GM23338 (cell line): Measurements from ENCODE around the gene MORC4. TPM values are rescaled to one million over a fixed set of nuclear protein-coding genes. Genes with fewer than 3 reads are reported as not detected.

ENCODE experiments used
- ATAC-seq: fragments of 200-7000 bp; cut with Tn5 transposase; 3 replicates; pipeline ENCODE4 v1.9.1; 2020
- DNase-seq: peaks from one replicate; pipeline ENCODE4 v3.0.0-alpha.2; 2015; ENCODE audit warnings: low spot score
- H2AFZ ChIP-seq: fragments of 200-600 bp; sonication (generic); 2 replicates; pipeline ENCODE4 v1.8.0; 2016; ENCODE audit warnings: antibody characterized with exemption, mild to moderate bottlenecking, moderate library complexity
- H3F3A ChIP-seq: fragments of 200-600 bp; sonication (generic); replicated peaks from 2 replicates; pipeline ENCODE4 v1.8.0; 2017; ENCODE audit warnings: antibody characterized with exemption, mixed run types, low read depth
- H3K27ac ChIP-seq: fragments of 200-600 bp; sonication (generic); 2 replicates; pipeline ENCODE4 v1.6.1; 2016; ENCODE audit warnings: low read depth
- H3K27me3 ChIP-seq: fragments of 200-600 bp; sonication (generic); 2 replicates; pipeline ENCODE4 v1.8.0; 2016; ENCODE audit warnings: mild to moderate bottlenecking, mixed run types, moderate library complexity; ENCODE audit not compliant: insufficient read depth
- H3K36me3 ChIP-seq: fragments of 200-600 bp; sonication (generic); 2 replicates; pipeline ENCODE4 v1.8.0; 2016; ENCODE audit warnings: mild to moderate bottlenecking; ENCODE audit not compliant: insufficient read depth
- H3K4me1 ChIP-seq: fragments of 200-600 bp; sonication (generic); 2 replicates; pipeline ENCODE4 v1.8.0; 2016; ENCODE audit warnings: mild to moderate bottlenecking, moderate library complexity; ENCODE audit not compliant: insufficient read depth
- H3K4me2 ChIP-seq: fragments of 200-600 bp; sonication (generic); 2 replicates; pipeline ENCODE4 v1.7.1; 2017; ENCODE audit warnings: mixed run types
- H3K4me3 ChIP-seq: fragments of 200-600 bp; sonication (generic); 2 replicates; pipeline ENCODE4 v1.6.1; 2016; ENCODE audit warnings: mixed run types
- H3K79me2 ChIP-seq: fragments of 200-600 bp; sonication (generic); replicated peaks from 2 replicates; pipeline ENCODE4 v1.8.0; 2017; ENCODE audit warnings: mild to moderate bottlenecking; ENCODE audit not compliant: insufficient read depth
- H3K9me2 ChIP-seq: fragments of 200-600 bp; sonication (generic); 2 replicates; pipeline ENCODE4 v1.8.0; 2017; ENCODE audit not compliant: insufficient read depth
- H4K20me1 ChIP-seq: fragments of 200-600 bp; sonication (generic); replicated peaks from 2 replicates; pipeline ENCODE4 v1.8.0; 2017; ENCODE audit warnings: mild to moderate bottlenecking; ENCODE audit not compliant: insufficient read depth
- H3K27ac Mint-ChIP-seq: 2 replicates; pipeline ENCODE4 v1.8.0; 2020; ENCODE audit warnings: inconsistent platforms, mild to moderate bottlenecking, moderate library complexity, mixed read lengths
- H3K27me3 Mint-ChIP-seq: 3 replicates; pipeline ENCODE4 v1.8.0; 2022; ENCODE audit warnings: low read depth, mild to moderate bottlenecking, moderate library complexity, mixed read lengths, inconsistent platforms; ENCODE audit not compliant: insufficient read depth, poor library complexity
- H3K36me3 Mint-ChIP-seq: 3 replicates; pipeline ENCODE4 v1.8.0; 2021; ENCODE audit warnings: low read depth, mild to moderate bottlenecking, inconsistent platforms, moderate library complexity, mixed read lengths
- H3K4me1 Mint-ChIP-seq: 3 replicates; pipeline ENCODE4 v1.8.0; 2020; ENCODE audit warnings: mild to moderate bottlenecking, inconsistent platforms, mixed read lengths
- H3K4me3 Mint-ChIP-seq: 3 replicates; pipeline ENCODE4 v1.8.0; 2021; ENCODE audit warnings: moderate library complexity, mild to moderate bottlenecking, inconsistent platforms, mixed read lengths
- H3K9me3 Mint-ChIP-seq: 3 replicates; pipeline ENCODE4 v1.8.0; 2020; ENCODE audit warnings: moderate library complexity, mild to moderate bottlenecking, inconsistent platforms, mixed read lengths
- CREB1 ChIP-seq: fragments of 250-450 bp; sonication (Bioruptor Pico); IDR thresholded peaks from 2 replicates; pipeline ENCODE4 v1.5.0; 2020; ENCODE audit warnings: low read depth, mild to moderate bottlenecking, moderate library complexity
- CTCF ChIP-seq, 2 experiments: fragments of 200-600 bp in 1 of 2; sonication (generic) in 1 of 2; conservative IDR thresholded peaks; 2 replicates each; pipeline versions ENCODE4 v1.5.1 to v1.6.1; 2016 to 2017; ENCODE audit warnings: antibody characterized with exemption in 2 of 2, low read depth in 2 of 2, mild to moderate bottlenecking in 2 of 2, moderate library complexity in 1 of 2
- ETS1 ChIP-seq: IDR thresholded peaks from 2 replicates; pipeline ENCODE4 v1.6.1; 2016; ENCODE audit warnings: antibody characterized with exemption
- EZH2 ChIP-seq: fragments of 200-600 bp; sonication (generic); IDR thresholded peaks from one replicate; pipeline ENCODE4 v1.8.0; 2017; ENCODE audit warnings: antibody characterized with exemption, mild to moderate bottlenecking, low read depth; ENCODE audit not compliant: unreplicated experiment
- JUNB ChIP-seq: IDR thresholded peaks from one replicate; pipeline ENCODE4 v1.6.1; 2016; ENCODE audit warnings: antibody characterized with exemption; ENCODE audit not compliant: unreplicated experiment
- NANOG ChIP-seq: IDR thresholded peaks from 2 replicates; pipeline ENCODE4 v1.6.1; 2016; ENCODE audit warnings: antibody characterized with exemption, borderline replicate concordance
- POLR2AphosphoS5 ChIP-seq: IDR thresholded peaks from 2 replicates; pipeline ENCODE4 v1.6.1; 2016; ENCODE audit warnings: antibody characterized with exemption, low read depth
- STAT1 ChIP-seq: IDR thresholded peaks from one replicate; pipeline ENCODE4 v1.6.1; 2016; ENCODE audit warnings: antibody characterized with exemption; ENCODE audit not compliant: unreplicated experiment
- polyA plus RNA-seq: library from polyadenylated mRNA; unstranded; fragments of >200 nt; fragmentation: Nextera tagmentation; extraction: Ambion mirVana; gene quantifications from 2 replicates; pipeline ENCODE4 v1.2.1, GENCODE V29; 2016
- total RNA-seq: library from RNA; depleted of rRNA; stranded (reverse); fragments of >200 nt; shearing (Covaris generic); gene quantifications from 2 replicates; pipeline ENCODE4 v1.2.3, GENCODE V29; 2014

Gene MORC4
- total and polyA plus RNA-seq, 2 experiments from 2014 or later = 1.6 to 1.7 TPM

- DNase-seq (no peak), ATAC-seq (no peak)
- no peaks in the 10 kb centered on the region for H3K36me3 ChIP-seq
- no peaks in the 10 kb centered on the region for H3K9me2 ChIP-seq
- H3K4me2 ChIP-seq = no peak overlapping the region
- H4K20me1 ChIP-seq = no peaks in the 10 kb centered on the region
- Mint-ChIP-seq H3K4me1 (no peaks in the 10 kb centered on the region), H3K27me3 (no peaks in the 10 kb centered on the region), H3K4me3 (no peak overlapping the region), H3K9me3 (no peaks in the 10 kb centered on the region), H3K36me3 (no peaks in the 10 kb centered on the region), H3K27ac (no peak overlapping the region)
- no peaks in the 10 kb centered on the region for H3K27me3 ChIP-seq
- H3K79me2 ChIP-seq = no peaks in the 10 kb centered on the region
- no peaks in the 10 kb centered on the region for H3F3A ChIP-seq
- no peak overlapping the region for H2AFZ ChIP-seq
- H3K4me1 ChIP-seq = no peaks in the 10 kb centered on the region
- no peak overlapping the region for H3K27ac ChIP-seq
- no peak for TF ChIP-seq EZH2
- no peak overlapping the region for H3K4me3 ChIP-seq
These were observed 67.5 kb downstream of the MORC4 start for GRCh38 chrX:106932492-106932923.

GRCh38 chrX:106931831-106932491, 68.1 kb downstream of the MORC4 start:
- DNase-seq = no peak
- no peak overlapping the region for H3K4me2 ChIP-seq
- H3K36me3 Mint-ChIP-seq = no peaks in the 10 kb centered on the region
- H3K4me1 ChIP-seq = no peaks in the 10 kb centered on the region
- no peaks in the 10 kb centered on the region for H3K27me3 ChIP-seq
- no peak overlapping the region for H3K4me3 ChIP-seq
- TF ChIP-seq EZH2 (no peak), ETS1 (no peak), POLR2AphosphoS5 (no peak), CREB1 (CRISPR knock-in tag) (no peak), STAT1 (no peak), NANOG (no peak), JUNB (no peak), CTCF (conservative IDR thresholded peaks at IDR 0.05; ENCODE audit: low read depth in 2 of 2) (no peak)
- H3K27me3 Mint-ChIP-seq = no peaks in the 10 kb centered on the region
- no peaks in the 10 kb centered on the region for H3K36me3 ChIP-seq
- no peaks in the 10 kb centered on the region for H3K4me1 Mint-ChIP-seq
- H3K27ac Mint-ChIP-seq = no peak overlapping the region
- no peak overlapping the region for H3K27ac ChIP-seq
- no peaks in the 10 kb centered on the region for H3F3A ChIP-seq
- no peak for ATAC-seq
- no peak overlapping the region for H3K4me3 Mint-ChIP-seq
- no peaks in the 10 kb centered on the region for H3K9me3 Mint-ChIP-seq
- H3K9me2 ChIP-seq = no peaks in the 10 kb centered on the region
- no peaks in the 10 kb centered on the region for H3K79me2 ChIP-seq
- H4K20me1 ChIP-seq = no peaks in the 10 kb centered on the region
- no peak overlapping the region for H2AFZ ChIP-seq
